NCI-H2196 (cell line): ENCODE measurements around the gene SCYGR4.

Source experiments
- DNase-seq: peaks from one replicate; lab custom pipeline; 2025; ENCODE audit not compliant: unreplicated experiment; lab: John Stamatoyannopoulos, UW

SCYGR4 gene

DNA sequence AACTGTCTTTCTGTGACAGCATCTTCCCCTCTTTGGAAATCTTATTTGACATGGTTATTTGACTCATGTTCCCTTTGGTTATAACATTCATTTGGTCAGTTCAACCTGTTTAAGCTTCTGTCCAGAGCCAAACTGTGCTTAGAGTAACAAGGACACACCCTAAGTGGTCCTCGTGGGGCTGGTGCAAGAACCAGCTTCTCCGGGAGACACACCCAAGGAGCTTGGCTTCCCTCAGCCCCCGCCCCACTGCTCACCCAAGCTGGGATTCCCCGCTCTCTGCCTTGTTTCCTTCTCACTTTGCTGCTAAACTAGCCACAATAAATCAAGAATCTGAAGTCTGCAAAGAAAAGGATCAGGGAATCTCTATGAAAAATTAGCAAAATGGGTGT lies 4.0 kb upstream of the SCYGR4 start:
- no peak for DNase-seq

DNA sequence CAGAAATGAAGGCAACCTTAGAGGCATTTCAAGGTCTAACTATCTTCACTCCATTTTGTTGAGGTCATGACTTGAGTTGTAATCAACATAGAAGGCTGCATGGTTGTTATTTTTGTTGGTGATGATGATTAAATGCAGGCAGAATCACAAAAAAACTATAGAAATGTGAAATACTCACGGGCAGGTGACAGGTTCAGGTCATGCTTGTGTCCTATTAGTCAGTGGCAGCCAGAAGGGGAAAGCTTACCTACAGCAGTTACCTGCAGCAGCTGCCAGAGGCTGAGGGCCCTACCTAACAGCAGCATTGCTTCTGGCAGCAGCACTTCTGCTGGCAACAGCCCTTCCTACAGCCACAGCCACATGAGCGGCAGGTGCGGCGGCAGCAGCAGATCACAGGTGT lies 3.1 kb upstream of the SCYGR4 start:
- DNase-seq: no peak

DNA sequence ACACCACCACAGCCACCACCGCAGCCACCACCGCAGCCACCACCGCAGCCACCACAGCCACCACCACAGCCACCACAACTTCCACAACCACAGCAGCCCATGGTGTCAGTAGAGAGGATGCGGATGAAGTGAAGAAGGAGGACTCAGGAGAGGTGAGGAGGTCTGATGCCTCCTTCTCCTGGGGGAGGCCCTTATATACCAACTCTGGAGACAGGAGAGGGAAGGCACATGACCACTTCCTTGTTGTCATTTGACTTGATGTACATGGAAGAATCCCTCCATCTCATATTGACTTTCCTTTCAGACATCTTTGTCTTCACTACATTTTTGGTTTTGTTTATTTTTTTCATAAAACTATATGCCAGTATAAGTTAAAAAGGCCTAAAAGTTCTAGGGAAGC lies 2.6 kb upstream of the SCYGR4 start, which contains the start of gene SCYGR3:
Gene SCYGR3 (minus strand): TSS at position 101 of the 400 bp plus-strand sequence. CDS start 0 bp downstream, at position 101.
- DNase-seq: no peak

DNA sequence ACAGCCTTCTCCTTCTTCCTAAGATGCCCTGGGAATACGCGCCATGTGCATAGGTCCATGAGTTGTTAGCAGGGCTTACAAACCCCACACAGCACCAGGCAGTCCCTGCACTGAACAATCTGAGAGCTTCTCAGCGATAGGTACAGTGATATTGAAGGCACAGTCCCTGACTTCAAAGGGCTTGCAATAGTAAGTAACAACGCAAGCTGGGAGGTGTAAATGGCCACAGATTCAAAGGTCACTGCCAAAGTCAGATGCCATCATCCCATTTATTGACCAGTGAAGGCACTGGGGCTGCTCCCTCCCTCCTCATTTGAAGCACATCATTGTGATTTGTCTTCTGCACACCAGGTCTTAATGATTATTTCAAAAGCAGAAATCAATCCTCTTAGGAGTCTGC lies 2.1 kb upstream of the SCYGR4 start:
- no peak for DNase-seq

DNA sequence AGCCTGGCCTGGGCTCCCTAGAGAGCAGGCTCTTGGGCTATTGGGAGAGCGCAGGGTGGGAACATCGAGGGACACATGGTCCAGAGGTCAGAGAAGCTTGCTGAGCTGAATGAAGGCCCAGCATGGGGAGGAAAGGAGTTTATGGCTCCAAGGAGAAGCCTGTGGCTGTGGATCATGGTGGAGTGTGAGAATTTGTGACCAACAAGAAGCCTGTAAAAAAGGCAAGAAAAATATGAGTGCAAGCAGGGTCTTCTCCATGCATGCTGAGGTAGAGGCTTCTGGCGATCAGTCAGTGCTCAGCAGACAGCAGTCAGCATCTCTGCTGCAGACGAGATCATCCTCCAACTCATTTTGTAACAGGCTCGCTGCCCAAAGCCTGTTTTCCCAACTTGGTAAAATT lies 1.4 kb upstream of the SCYGR4 start:
- DNase-seq: no peak

DNA sequence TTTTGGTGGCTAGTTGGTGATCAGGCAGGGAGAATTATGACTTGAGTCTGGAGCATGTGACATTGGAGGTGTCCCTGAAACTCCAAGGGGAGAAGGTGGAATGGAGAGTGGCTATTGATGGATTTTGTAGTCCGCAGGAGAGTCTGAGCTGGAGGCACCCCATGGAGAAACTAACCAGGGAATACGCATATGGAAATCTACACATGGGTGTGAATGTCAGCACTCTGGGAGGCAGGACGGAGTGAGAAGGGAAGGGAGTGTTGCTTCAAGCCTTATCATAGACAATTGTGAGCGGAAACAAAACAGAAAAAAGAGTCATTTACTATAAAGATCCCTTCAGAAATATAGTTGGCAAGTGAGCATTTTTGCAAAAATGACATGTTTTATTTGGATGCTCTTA lies 667 bp upstream of the SCYGR4 start:
- no peak for DNase-seq

DNA sequence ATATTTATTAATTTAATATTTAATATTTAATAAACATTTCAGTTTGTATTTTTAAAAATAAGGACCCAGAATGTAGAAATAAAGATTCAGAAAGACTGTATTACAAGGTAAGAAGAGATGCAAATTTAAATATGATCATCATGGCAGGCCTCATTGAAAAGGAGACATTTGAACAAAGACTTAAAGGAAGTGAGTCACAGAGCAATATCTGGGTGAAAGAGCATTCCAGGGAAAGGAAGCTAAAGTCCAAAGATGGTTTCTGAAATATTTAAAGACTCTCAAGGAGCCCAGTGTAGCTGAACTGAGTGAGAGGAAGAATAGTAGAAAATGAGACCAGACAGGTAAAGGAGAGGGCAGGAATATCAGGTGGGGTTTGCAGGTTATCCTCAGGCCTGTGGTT lies 5.9 kb downstream of the SCYGR4 start:
- no peak for DNase-seq

DNA sequence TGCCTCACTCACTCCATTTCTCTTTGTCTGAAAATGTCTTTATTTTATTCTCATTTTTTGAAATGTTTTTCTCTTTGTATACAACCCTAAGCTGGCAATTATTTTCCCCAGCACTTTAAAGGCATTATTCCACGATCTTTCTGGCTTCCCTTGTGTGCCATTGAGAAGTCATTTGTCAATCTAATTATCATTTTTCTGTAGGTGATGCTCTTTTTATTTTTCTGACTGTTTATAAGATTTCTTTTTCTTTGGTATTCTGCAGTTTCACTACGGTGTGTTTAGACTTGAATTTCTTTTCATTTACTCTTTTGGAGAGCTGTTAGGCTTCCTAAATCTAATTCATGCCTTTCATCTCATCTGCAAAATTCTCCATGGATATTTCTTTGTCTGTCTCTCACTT lies 8.1 kb downstream of the SCYGR4 start:
- no peak for DNase-seq

DNA sequence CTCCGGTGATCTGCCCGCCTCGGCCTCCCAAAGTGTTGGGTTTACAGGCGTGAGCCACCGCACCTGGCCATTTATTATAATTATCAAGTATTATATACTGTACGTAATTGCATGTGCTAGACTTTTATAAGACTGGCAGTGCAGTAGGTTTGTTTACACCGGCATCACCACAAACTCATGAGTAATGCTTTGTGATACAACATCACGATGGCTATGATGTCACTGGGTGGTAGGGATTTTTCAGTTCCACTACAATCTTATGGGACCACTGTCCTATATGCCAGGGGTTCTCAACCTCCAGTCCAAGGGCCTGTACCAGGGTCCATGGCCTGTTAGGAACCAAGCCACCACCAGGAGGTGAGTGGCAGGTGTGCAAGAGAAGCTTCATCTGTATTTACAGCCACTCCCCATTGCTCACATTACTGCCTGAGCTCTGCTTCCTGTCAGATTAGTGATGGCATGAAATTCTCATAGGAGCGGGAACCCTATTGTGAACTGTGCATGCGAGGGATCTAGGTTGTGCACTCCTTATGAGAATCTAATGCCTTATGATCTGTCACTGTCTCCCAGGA lies 9.4 kb downstream of the SCYGR4 start:
- DNase-seq: no peak

DNA sequence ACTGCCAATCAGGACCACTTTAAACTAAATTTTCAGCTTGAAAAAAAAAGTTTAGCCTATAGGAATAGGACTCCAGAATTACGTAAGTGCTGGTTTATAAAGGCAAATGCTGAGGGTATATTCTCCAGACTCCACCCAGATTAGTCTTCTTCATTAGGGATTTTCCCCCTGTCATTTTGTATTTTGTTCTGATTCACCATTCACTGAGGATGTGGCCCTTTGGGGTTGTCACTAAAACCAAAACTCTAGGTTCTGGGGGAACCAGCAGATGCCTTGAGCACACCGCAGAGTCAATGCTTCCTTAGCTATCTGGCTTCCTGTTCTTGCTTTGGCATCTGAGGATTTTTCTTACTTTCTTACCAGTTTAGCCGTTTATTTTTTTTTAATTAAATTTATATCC lies 10.5 kb downstream of the SCYGR4 start:
- no peak for DNase-seq

DNA sequence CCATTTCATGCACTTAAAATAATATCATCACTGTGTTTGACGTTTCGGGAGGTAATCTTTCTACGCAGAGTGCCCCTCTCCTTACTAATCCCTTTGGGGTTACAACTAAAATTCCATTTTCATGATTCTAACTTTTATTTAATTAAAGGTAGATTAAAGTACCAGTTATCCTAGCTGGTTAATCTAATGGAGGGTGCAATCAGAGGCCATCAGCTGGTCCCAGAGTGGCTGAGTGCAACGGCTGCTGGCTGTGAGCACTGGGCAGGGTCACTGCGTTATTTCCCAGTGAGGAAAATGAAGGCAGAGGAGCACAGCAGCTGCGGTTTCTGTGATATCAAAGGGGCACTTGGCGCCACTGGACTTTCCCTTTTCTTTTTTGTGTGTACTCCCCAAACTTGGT lies 12.1 kb downstream of the SCYGR4 start:
- DNase-seq: no peak

DNA sequence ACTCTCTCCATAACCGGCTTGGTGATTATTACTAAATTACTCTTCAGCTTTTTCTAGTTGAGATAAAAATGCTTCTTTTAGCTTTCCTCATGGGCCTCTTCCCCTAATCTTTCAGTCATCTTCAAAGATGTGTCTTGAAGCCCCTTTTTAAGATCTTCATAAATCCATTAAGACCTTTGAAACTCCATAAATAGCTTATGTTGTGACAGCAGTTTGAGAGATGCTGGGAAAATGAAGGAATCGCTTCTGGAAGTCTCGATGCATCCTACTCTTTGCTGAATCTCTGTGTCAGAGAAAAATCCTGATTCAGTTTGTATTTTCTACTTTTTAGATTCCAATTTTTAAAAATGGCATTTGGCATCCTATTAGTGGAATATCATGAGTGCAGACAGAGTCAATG lies 13.0 kb downstream of the SCYGR4 start:
- DNase-seq: no peak

DNA sequence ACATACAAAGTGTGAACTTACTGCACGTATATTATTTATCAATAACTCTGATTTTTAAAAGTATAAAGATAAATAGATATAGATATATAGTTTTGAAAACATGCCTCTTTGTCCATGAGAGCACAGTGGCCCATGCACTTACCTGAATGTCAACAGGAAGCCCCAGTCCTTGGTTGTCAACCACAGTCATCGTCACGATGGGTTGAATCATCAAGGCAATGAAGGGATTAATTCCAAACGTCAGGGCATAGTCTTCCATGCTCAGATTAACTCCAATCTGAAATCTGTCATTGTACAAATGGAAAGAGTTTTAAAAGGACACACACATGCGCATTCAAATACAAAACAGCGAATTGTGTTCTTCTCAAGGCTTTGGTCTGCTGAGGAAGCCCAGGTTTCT lies 15.5 kb downstream of the SCYGR4 start:
- no peak for DNase-seq

DNA sequence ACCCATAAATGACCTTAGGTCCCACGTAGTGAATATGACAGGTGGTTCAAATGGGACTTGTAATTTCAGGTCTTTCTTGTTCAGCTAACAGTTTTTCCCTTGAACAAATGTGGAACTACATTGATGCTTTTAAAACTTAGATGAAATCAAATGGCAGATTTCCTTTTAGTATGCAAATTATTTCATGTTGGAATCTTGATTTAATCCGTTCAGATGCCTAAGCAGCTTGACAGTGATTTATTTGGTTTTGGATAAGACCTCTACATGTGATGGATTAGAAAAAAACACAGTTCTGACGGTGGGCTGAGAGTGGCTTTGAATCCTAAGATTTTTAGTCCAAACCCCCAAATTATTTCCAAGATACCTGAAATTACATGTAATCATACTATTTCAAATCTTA lies 16.9 kb downstream of the SCYGR4 start:
- no peak for DNase-seq

DNA sequence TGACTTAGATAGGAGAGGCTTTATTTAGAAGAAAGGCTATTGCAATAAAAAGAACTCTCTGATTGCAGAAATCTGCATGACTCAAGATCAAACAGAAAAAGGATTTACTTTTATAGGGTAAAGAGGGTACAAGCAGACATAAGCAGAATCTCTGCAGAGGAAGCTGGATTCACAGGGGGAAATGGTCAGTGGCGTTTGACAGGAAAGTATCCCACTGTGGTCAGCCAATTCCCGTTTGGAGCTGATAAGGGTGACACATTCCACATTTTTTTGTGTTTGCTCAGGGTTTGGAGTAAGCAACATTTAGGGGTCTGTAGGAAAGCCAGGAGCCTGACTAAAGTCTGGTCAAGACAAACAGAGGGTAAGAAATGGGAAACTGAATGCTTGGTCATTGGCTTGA lies 25.4 kb downstream of the SCYGR4 start:
- DNase-seq: no peak

DNA sequence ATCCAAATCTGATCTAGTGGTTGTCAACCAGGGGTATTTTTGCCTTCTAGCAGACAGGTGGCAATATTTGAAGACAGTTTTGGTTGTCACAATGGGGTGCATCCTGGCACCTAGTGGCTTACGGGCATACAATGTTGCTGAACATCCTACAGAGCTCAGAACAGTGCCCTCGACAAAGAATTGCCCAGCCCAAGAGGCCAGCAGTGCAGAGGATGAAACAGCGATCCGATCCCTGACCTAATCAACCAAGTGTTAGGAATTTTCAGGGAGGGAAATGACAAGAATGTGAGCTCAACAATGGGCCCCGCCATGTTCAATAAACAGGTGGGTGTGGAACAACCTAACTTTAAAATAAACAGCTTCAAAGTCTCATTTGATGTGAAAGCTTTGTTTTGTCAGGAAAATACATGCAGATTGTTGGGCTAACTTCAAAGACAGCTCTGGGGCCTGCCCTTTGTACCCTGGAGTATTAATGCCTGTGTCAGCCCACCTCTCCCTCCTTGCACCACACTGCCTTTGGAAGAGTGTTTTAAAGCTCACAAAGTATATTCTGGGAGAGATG lies 26.8 kb downstream of the SCYGR4 start:
- DNase-seq: no peak

DNA sequence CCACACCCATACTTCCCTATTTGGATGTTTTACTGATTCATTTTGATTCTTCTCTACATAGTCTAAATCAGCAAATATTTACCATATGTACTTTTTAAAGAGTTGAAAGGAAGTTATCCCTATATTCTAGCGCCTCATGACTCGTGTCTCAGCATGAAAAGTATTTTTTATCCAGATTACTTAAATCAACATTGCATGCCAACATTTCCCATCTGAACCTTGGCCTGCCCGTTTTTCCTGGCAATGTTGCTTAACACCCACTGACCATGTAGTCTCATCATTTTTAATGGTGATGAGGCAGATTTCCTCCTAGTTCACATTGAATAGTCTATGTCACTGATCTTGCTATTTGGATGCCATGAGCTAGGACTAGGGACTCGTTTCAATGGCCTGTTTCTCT lies 36.1 kb downstream of the SCYGR4 start:
- DNase-seq: no peak

DNA sequence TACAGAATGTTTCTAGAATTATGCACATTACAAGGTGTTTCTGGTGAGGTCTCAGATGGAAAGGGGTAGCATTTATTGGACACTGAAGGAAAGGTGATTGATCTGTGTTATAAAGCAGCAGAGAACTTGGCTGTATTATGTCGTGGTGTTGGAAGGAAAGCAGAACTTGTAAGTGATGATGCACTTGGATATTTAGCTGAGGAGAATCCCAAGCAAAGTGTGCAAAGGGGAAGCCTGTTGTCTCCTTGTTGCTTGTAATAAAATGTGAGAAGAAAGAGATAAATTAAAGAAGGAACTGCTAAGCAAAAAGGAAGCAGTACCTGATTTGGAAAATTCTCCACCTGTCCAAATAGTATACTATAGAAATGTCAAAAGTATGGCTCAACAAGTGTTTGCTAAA lies 37.1 kb downstream of the SCYGR4 start:
- no peak for DNase-seq

DNA sequence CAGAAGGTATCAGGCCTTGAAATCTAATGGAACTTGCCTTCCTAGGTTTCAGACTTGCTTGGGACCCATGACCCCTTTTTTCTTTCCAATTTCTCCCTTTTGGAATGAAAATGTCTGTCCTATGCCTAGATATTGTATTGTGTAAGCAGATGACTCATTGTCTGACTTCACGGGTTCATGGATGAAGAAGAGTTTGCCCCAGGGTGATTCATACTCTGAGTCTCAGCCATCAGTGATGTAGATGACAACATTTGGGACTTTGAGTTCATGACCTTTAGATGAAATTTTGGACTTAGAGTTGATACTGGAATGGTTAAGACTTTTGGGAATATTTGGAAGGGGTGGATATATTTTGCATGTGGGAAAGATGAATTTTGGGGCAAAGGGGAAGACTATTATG lies 38.2 kb downstream of the SCYGR4 start:
- DNase-seq: no peak

DNA sequence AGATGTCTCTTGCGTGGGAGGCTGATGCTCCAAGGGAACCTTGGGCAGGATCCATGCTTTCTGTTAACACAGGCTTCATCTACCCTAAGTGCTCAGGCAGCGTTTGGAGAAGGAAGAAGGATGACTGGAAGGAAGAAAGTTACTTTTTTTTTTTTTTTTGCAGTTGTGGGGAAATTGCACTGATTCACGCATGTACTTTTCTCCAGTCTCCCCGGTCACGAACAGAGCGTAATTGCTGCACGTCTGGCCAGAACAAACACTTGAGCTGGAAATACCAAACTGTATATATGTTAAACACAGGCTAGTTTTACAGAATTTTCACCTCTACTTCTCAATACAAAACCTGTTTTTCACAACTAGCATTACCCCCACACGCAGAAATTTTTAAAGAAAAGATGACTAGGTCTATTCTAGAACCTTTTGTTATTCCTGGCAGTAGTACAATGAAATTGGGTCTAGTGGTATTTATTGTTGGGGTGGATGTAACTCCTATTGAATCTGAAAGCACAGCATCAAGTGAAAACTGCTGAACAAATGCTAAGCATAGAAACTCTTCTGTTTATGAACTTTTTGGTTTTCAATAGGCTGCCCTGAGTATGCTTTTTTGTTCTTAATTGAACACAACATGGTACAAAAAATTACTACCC lies 40.0 kb downstream of the SCYGR4 start:
- no peak for DNase-seq

DNA sequence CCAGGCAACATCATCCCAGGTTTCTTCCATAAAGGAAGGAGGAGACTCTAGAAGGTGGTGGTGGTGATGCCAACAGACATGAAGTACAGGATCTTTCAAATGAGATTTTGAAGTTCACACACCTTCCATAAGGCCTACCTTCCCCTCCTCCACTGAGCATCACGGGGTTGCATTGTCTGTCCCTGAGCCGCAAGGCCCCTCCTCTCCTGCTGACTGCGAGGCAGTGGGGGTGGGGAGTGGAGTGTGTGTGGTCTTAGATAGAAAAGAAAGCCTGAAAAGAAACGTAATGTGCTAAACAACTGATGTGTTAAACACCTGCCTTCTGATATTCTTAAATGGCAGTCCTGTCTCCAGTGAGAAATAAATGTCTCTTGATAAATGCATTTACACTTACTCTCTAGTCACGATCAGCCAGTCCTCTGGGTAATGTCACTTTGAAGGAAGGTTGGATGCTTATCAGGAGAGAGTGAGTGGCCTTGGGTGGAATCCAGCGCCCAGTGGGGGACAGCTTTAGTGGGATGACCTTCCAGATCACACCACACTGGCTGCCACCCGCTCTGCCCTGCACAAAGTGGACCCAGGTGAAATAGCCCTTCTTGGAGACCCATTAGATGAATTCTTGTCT lies 43.8 kb downstream of the SCYGR4 start:
- no peak for DNase-seq

DNA sequence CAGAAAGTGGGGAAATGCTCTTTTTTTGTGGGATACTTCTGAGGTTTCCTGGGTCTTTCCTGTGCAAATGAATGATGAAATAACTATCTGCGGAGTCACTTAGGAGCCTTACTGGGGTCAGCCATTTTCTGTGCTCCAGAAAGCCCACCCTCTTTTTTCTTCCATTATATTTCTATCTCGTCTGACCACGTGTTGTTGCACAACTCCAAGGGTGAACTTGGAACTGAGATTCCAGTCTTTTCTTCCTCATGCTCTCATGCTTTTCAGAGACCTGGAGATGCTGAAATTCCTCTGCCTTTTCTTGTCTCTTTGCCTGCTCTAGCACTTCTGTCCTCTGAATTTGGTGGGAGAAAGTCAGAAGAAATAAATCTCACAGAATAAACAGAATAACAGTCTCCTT lies 44.5 kb downstream of the SCYGR4 start:
- DNase-seq: no peak
